ENCODE measurements around the gene SCGN.

SCGN gene, protein sequence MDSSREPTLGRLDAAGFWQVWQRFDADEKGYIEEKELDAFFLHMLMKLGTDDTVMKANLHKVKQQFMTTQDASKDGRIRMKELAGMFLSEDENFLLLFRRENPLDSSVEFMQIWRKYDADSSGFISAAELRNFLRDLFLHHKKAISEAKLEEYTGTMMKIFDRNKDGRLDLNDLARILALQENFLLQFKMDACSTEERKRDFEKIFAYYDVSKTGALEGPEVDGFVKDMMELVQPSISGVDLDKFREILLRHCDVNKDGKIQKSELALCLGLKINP

DNA sequence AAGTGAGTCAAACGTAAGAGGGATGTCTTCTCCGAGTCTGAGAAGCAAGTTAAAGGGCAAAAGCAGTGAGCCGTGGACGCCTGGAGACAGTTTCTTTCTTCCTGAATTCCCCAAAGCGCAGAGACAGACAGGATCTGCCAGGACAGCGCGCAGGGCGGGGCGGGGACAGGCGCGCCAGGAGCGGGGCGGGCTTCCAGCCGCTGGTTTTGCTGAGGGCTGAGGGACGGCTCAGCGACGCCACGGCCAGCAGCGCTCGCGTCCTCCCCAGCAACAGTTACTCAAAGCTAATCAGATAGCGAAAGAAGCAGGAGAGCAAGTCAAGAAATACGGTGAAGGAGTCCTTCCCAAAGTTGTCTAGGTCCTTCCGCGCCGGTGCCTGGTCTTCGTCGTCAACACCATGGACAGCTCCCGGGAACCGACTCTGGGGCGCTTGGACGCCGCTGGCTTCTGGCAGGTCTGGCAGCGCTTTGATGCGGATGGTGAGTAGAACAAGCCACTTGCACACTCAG, at the start of gene SCGN:
SCGN (plus strand) TSS at position 209 of the 509 bp plus-strand sequence; CDS start at position 398, 189 bp downstream.
- no peak for DNase-seq

DNA sequence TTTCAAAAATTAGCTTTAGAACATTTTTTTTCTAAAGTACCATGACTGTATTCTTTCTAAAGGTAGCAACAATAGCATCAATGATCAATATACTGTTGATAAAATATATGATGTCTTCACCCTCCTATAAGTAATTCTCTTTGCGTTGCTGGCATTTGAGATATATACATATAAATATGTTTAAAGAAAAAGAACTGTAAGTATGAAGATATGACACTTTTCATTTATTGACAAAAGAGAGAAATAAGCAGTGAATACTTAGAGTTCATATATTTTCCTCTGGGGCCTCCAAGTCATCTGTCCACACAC, 49.4 kb upstream of the SCGN start:
- DNase-seq = no peak

DNA sequence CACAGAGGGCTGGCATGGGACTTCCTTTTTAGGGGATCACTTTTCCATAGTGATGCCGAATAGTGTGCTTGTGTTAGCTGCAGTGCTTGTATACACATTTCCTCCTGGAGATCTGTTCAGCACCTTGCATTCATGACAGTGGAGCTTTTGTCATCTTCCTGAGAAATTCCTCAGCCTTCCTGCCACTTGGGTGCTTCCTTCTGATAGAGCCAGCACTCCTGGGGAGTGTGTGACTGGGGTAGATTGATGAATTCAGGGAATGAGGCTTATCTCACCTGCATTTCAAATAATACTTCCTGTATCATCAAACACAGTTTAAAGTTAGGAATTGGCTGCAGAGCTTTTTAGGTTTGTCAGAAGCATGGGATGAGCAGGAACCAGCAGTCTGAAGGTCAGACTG, 48.8 kb upstream of the SCGN start:
- no peak for DNase-seq

DNA sequence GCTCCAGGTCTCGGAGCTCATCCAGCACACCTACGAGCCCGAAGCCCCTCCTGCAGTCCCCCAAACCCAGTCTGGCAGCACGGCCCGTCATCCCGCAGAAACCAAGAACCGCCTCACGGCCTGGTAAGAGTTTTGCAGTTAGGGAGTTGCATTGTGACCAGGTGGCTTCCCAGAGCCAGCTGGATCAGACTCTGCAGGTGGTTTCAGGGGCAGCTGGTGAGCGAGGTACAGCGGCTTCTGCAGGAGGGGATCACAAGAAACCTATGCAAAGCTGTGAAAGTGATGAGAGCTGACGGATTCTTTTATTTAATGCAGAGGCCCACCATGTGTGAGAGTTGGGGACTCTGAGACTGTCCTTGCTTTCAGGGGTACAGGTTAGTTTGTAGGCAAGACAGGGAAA, 45.9 kb upstream of the SCGN start:
- no peak for DNase-seq

DNA sequence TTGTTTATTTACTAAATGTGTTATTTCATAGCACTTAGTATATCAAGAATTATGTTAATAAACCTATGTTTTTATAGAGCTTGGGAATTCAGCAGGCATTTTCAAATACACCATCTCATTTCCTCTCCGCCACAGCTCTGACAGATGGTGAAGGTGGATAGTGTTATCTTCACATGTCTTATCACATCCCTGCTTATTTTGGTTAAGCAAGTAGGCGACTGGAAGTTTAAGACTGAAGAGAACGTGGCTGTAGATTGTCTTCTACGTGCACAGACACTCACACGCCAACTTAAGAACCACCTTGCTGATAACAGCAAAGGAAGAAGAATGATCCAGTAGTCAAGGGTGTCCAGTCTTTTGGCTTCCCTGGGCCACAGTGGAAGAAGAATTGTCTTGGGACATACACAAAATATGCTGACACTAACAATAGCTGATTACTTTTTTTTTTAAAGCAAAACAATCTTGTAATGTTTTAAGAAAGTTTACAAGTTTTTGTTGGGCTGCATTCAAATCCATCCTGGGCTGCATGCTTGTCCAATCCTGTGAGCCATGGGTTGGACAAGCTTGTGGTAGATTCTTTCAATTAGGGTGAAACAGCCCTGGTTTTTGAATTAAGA, 43.3 kb upstream of the SCGN start:
- DNase-seq = no peak

DNA sequence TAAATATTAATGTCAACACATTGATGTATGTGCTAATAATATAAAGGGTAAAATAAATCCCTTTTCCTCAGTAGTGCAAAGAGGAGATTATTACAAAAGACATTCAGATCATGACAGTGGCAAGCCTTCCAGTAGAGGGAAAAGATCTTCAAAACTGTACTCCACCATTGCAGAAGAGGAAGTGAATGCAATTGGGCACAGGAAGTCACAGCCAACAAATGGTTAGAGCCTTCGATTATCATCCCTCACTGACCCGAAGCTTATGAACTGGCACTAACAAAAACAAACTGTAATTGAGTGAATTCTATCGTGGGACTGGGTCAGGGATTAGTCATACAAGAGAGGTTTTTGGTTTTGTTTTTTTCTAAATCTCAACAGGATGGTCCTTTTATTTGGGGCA, 39.3 kb upstream of the SCGN start:
- DNase-seq = no peak

DNA sequence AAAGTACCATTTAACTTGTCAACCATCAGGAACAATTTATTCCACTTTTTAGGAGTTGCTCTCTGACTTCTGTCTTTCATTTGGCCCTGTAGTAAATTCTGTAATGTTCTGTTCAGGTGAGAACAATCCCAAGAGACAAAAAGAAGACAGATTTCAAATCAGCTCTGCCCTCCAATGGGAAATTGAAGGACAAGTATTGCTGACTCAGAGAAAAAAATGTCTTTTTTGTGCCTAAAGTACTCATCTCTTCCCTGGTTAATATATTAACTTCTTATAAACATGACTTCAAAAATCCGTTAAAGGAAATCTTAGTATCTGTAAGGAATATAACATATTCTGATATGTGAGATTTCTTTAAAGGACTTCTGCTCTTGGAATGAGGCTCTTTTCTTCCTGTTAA, 38.6 kb upstream of the SCGN start:
- DNase-seq = no peak

DNA sequence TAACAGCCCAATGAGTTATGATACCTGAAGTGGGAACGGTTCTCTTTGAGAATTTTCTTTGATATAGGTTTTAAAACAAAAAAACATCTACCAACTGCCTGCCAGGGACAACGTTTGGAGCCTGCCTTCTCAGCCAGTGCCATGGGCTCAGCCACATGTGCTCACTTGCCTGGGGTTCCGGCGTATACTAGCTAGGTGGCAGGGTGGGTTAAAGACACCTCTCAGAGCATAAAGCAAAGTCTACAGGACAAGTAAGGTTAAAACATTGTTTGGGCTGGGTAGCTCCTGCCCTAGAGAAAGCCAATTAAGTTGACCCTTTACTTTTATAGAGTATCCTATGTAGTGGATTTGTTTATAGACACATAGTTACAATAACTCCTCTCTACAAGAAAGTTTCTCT, 38.0 kb upstream of the SCGN start:
- DNase-seq = no peak

DNA sequence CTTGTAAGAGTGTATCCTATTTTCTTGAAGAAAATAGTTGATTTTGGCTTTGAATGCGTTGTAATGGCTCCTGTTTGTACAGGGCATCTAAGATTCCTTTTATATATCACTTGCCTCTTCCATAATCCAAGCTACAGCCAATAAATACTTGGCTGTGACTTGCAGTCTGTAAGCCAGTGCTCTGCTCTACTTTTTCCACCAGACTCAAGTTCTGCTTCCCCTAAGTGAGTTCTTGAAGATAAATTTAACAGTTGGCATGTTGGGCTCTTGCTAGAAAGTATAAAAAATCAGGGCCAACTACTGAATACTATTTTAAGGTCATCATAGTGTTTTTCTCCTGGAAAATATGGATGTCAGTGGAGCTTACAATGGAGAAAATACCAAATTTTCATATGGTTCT, 36.5 kb upstream of the SCGN start:
- no peak for DNase-seq

DNA sequence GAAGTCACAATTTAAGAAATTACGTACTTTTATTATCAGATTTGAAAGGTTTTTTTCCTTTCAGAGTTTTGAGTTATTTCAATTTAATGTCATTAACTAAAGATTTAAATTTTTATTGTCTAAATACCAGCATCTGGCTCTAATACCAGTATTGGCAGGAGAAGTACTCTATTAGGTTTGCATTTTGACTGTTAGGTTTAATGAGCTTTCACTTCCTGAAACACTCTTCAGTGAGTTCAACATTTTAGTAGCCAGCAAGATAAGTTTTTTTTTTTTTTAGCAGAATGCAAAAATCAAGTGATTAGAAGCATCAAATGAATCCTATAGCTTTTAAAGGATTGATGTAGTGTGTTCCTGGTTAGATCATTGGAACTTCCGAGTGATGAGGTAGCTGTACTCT, 34.0 kb upstream of the SCGN start:
- no peak for DNase-seq

DNA sequence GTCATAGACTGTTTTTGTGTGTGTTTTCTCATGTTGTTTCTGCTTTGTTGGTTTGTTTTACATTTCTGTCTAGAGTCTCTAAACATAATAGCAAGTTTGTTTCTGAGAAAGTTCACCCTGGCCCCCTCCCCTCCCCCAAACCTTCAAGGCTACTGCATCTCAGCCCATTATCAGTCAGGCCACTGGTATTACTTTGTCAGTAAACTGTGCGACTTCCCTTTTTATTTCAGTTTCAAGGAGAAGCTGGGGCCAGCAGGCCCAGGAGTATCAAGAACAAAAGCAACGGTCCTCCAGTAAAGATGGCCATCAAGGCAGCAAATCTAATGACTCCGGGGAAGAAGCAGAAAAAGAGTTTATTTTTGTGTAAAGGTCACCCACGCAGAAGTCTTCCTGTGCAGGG, 32.8 kb upstream of the SCGN start:
- no peak for DNase-seq

DNA sequence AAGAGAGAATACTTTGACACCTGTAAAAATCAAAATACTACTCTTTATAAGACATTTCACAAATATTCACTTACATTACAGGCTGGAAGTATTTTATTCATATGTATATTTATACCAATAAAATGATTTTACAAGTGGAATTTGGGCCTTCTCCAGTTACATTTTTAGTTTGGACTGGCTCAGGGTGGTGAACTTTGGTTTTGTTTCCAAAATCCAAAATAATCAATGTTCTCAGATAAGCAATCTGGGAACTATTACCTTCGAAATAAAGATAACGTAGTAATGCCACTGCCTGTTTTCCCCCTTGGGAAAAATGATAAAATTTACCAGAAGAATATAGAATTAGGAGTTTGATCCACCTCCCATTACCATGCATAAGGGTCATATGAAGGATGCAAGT, 31.6 kb upstream of the SCGN start:
- no peak for DNase-seq

DNA sequence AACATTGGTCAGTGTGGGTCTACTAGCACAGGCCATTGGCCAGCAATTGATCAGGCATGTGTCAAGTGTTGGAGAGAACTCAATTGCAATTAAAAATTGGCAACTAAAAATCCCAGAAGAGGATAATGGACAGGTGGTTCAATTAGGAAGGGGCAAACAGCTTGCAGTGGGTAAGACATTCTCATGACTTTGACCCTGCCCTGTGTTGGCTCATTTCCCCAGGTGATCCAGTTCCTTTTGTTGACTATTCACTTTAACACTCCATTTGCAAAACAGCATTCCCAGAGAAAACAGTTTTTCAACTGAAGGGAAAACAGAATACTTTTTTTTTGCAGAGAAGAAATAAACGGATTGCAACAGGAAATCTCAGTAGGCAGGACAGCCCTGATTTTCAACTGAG, 28.9 kb upstream of the SCGN start:
- DNase-seq = no peak

DNA sequence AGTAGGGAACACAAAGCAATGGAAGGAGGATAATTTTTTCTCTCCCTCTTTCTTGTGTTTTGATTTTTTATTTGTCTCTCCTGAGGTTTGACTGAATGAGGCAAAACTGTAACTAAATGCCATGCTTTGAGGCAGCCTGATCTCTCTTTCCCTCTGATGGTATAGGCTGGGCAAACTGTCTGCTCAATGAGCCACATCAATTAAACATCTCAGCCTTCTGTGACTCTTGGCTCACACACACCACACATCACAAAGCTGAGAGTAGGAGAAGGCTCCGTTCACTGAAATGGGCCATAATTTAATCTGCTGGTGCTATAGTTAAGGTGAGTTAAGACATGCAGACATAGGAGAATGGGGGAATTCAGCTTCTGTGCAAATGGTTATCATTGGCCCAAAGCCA, 28.1 kb upstream of the SCGN start:
- no peak for DNase-seq

DNA sequence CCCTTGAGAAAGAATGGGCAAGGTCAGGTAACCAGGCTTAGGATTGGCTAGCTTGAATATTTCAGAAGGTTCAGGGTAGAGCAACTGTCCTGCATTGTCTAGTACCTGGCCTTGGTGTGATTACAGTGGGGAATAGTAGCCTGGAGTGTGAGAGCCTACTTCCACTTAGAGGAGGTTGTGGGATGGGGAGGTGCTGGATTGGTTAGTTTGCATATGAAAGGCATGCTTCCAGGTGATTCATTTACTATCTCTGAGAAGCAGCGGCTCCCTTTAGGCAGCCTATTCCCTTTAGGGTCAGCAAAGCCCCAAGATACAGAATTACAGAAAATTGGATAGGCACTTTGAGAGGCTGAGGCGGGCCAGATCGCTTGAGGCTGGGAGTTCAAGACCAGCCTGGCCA, 25.0 kb upstream of the SCGN start:
- DNase-seq = no peak

DNA sequence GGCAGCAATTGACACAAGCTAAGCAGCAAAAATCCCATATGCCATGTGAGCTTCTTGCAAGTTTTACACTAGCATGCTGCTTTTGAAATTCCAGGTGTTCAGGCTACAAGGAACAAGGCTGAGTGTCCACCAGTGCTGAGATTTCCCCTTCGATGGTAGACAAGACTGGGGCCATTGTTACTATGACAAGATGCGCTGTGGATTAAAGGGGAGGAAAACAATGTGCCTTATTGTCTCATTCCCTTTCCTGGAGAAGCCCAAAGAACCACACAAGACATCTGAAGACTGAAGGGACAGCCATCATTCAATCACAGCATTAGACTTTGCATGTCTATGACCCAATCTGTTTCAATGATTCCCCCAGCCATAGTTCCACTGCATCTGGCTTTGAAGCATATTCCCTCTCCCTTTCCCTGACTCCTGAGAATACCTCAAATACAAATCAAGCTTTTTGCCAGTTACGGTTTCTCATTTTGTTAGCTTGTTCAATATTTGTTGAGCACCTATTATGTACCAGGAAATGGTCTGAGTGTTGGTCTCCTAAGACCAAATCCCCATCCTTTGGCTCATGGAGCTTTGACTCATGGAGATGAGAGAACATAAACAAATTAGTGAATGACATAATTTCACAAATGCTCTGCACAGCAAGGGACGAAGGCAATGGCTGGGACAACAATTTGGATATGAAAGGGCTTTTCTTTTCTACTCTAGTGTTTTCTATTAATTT, 23.4 kb upstream of the SCGN start:
- DNase-seq = no peak

DNA sequence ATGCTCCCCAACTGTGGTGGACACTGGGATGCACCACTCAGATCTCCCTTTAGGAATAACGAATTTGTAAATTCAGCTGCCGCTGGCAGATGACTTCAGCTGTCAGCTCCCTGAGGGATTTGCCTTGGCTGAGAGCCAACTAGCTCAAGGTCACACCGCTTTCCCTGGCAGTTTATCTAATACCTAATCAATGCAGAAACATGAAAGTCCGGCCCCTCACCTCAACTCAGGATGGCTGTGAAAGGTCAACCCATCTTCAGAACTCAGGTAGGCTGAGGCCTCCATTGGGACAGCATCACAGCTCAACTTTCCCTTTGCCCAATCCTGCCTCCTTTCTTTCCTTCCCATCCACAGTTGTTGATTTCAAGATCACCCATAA, 22.8 kb upstream of the SCGN start:
- DNase-seq = no peak

DNA sequence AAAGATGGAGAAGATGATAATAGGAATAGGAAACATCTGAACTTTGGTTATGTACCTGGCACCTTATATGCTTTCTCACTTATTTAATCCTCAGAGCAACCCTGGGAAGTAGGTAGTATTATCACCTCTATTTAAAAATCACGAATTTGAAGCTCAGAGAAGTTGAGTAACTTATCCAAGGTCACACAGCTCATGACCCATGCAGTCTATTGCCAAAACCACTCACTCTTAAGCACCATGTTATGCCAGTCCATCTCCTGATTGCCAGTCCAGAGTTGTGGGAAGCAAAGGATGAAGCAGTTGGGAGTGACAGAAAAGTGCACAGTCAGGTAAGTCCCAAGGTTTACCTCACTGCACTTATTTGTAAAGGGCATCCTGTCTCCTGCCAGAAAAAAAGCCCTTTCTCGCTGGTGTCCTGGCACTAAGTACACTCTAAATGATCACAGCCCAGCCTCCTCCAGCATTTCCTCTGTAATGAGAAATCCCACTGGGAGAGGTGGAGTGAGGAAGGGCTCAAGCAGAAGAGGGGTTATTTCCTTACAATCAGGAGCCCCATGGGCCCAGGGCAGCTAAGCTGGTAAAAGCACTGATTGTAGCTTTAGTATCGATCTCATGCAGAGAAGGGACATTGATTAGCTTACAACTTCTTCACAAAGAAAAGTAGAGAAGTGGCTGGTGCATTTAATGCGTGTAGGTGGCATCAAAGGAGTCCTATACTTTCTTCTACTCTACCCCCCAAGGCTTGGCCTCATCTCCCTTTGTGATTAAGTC, 21.3 kb upstream of the SCGN start:
- DNase-seq = no peak

DNA sequence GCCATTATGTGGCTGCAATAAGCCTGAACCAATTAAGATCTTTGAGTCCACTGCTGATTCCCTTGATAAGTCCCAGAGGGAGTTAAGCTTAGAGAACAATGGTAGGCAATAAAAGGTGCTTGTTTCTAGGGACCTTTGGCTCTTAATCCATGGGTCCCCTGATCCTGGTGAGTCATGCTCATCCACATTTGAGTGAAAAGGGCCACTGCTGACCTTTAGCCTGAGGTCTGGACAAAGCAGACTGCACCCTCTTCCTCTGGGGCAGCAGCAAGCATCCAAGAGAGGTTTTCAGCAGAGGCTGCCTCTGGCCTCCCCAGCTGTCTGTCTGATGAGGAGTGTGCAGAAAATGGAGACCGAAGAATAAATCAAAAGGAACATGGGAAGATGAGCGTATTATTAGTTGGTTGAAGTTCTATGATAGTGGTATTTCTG, 16.1 kb upstream of the SCGN start:
- DNase-seq = no peak

DNA sequence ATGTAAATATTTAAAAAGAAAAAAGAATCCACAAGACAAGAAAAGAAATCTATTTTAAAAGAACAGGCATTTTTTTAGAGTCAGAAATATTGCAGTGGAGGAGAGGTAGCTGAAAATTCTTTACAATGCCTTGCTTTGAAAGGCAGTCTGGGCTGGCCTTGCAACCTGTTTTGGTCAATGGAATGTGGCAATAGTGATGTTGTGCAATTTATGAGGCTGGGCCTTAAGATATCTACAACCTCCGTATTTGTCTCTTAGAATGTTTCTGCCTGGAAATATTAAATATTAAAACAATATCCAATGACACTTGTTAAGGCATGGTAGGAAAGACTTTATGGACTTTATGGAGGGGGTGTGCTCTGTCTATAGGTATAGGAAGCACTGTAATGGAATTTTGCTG, 14.8 kb upstream of the SCGN start:
- no peak for DNase-seq

DNA sequence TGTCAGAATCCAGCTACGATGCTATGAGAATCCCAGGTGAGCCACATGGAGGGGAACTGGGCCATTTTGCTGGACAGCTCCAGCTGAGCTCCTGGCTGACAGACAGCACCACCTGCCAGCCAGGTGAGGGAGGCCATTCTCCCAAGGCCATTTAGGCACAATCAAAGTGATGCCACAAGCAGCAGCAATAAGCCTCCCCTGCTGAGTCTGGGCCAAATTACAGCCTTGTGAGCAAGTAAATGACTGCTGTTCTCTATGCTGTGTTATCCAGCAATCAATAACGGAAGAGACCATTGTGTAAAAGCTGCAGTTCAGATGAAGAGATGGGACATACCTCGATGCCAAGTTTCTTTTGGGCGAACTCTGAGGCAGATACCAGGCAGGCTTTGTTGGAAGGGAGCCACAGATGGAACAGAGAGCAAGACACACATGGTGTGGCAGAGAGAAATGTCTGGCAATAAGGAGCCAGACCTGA, 14.0 kb upstream of the SCGN start:
- no peak for DNase-seq

DNA sequence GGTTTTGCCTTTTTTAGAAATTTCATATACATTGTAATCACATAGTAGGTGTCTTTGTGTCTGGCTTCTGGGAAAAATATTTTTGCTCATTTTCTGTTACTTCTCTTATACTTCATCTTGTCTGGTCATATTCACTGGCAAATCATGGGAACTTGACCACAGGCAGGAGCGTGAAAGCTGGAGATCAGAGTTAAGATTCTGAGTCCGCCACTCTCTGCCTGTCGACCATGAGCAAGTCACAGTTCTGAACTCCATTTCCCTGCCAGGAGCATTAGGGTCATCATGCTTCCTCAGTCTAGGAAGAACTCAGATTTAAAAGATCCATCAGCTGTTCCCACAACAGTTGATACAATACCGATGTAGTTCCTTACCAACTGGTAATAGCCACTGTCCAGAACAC, 12.4 kb upstream of the SCGN start:
- DNase-seq = no peak

DNA sequence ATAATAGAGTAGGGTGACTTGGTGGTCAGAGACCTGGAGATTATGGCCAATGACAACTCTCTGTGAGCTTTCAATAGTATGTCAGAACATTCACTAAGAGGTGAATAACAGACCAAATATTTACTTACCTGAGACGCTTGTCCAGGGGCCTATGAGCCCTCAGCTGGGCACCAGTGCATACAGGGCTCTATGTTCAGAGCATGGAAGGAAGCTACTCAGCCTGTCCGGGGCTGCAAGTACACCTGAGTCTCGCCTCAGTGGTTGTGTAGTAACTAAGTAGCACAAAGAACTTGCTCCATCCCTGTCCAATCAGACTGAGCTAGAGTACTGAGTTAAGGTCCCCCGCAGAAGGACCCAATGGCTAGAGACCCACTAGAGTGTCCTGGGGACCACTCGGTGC, 11.6 kb upstream of the SCGN start:
- no peak for DNase-seq

DNA sequence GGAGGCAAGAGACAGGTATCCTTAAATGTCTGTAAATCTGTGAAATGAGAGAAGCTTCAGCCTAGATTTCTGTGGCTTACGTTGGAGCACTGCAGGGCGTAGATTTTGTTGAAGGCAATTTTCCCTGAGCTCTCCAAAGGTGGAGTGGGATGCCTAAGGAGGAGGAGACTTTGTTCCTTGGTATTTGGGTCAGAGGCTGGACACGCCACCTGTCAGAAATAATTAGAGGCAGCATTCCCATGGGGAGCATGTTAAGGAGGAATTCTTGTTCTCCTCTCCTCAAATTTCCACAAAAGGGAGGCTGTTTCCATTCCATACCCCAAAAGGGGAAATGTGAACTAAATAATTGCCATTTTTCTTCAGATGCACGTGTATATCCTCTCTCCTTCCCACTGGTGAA, 11.1 kb upstream of the SCGN start:
- no peak for DNase-seq

All from stimulated activated naive CD4-positive, alpha-beta T cell treated with Interleukin-2 at 50 U/mL for 16 hours (primary cell).